K562 (cell line): ENCODE measurements around the gene GPR107. TPM values are rescaled to one million over a fixed set of nuclear protein-coding genes. Genes with fewer than 3 reads are reported as not detected.

Source experiments
- HOXB6 ChIP-seq: fragments of 250-450 bp; sonication (Bioruptor Pico); IDR thresholded peaks from 2 replicates; pipeline ENCODE4 v1.5.1; 2022; ENCODE audit warnings: mild to moderate bottlenecking, borderline replicate concordance
- JUNB ChIP-seq: fragments of 450-650 bp; formaldehyde crosslinking; conservative IDR thresholded peaks from 2 replicates; pipeline ENCODE4 v1.4.0; 2020; ENCODE audit warnings: mild to moderate bottlenecking
- RFX5 ChIP-seq: IDR thresholded peaks from 2 replicates; pipeline ENCODE4 v1.6.1; 2011; ENCODE audit warnings: low read depth, mild to moderate bottlenecking, improper control_type of control experiment, low read length
- SMARCA4 ChIP-seq: fragments of 450-650 bp; IDR thresholded peaks from 2 replicates; pipeline ENCODE4 v1.6.1; 2016
- SMARCC2 ChIP-seq: fragments of 450-650 bp; IDR thresholded peaks from 2 replicates; pipeline ENCODE4 v1.6.1; 2017; ENCODE audit warnings: antibody characterized with exemption, moderate library complexity, mild to moderate bottlenecking, low read depth
- ZNF197 ChIP-seq: fragments of 200-800 bp; sonication (Bioruptor generic); IDR thresholded peaks from 2 replicates; pipeline ENCODE4 v1.6.1; 2016; ENCODE audit warnings: low read depth, missing genetic modification characterization, missing compliant biosample characterization
- ZNF696 ChIP-seq: fragments of 250-450 bp; sonication (Bioruptor Pico); conservative IDR thresholded peaks from 2 replicates; pipeline ENCODE4 v1.4.0; 2020; ENCODE audit warnings: mild to moderate bottlenecking, moderate library complexity
- polyA plus RNA-seq, 8 experiments: library from polyadenylated mRNA; depleted of rRNA in 4 of 8; stranded (reverse) in 5 of 8; unstranded in 3 of 8; fragments of >200 nt; fragmentation: Nextera tagmentation in 2 of 8; fragmentation: Illumina TruSeq in 1 of 8; extraction: Ambion mirVana in 2 of 8; extraction: Trizol in 1 of 8; gene quantifications; 2 replicates each; pipeline versions ENCODE4 v1.2.1 to v1.2.3, GENCODE V29; 2011 to 2014; ENCODE audit warnings: inconsistent platforms in 1 of 8, missing spikeins in 1 of 8
- total RNA-seq, 7 experiments: library from RNA; depleted of rRNA in 6 of 7; stranded (reverse); fragments of >200 nt in 6 of 7; fragmentation: Illumina TruSeq in 2 of 7; extraction: Trizol in 2 of 7; gene quantifications; 2 replicates each; pipeline versions ENCODE4 v1.2.1 to v1.2.3, GENCODE V29; 2011 to 2021; ENCODE audit warnings: low replicate concordance in 1 of 7
- TF ChIP-seq, protein P1 (sequence below), 2 experiments: fragments of 450-650 bp in 1 of 2; sonication (generic) in 1 of 2; formaldehyde crosslinking in 1 of 2; IDR thresholded peaks; 2 replicates each; pipeline versions ENCODE4 v1.7.1 to v1.9.0; 2016 to 2022; ENCODE audit warnings: inconsistent platforms in 1 of 2, mild to moderate bottlenecking in 1 of 2, missing genetic modification reagents in 1 of 2
- TF ChIP-seq, protein P2 (sequence below): fragments of 250-450 bp; sonication (Bioruptor Pico); IDR thresholded peaks from 2 replicates; pipeline ENCODE4 v1.5.0; 2021; ENCODE audit warnings: mild to moderate bottlenecking, borderline replicate concordance

Gene GPR107
- total and polyA plus RNA-seq, 9 of the 15 experiments (the other 6 are each of a cell fraction or from before 2014, with no cell fraction given) = 3.2 to 34.6 (median 14.4) TPM

DNA sequence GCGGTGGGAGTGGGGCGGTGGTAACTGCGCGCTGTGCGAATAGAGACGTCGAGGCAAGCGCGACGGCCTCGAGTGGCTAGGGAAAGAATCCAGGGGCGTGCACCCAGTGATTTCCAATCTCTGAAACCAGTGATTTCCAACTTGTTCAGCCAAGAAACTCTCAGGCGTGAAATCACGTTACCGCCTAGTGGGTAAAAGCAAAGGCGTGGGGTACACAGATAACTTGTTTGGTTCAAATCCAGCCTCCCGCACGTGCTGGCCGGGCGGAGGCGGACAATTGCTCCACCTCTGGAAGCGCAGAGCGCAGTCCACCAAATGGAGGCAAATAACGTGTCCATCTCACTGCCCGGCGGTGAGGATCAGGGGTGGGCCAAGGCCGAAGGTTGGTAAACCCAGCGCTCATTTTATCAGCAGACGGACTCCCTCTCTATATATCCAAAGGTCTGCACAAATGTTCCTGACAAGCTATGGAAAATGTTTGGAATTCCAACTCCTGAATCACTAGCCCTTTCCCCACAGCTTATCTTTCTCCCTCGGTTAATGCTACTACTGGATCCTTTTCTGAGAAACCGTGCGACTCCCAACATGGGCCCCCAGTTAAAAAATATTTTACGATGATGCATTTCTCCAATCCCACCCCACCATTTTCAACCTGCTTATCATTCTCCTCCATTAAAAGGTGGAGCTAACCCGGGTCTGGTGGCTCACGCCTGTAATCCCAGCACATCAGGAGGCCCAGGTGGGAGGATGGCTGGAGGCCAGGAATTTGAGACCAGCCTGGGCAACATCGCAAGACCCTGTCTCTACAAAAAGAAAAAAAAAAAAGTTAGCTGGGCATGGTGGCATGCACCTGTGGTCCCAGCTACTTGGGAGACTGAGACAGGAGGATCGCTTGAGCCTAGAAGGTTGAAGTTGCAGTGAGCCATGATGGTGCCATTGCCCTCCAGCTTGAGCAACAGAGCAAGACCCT is 9.8 kb upstream of the GPR107 start (continued):
- TF ChIP-seq, protein P1, sequence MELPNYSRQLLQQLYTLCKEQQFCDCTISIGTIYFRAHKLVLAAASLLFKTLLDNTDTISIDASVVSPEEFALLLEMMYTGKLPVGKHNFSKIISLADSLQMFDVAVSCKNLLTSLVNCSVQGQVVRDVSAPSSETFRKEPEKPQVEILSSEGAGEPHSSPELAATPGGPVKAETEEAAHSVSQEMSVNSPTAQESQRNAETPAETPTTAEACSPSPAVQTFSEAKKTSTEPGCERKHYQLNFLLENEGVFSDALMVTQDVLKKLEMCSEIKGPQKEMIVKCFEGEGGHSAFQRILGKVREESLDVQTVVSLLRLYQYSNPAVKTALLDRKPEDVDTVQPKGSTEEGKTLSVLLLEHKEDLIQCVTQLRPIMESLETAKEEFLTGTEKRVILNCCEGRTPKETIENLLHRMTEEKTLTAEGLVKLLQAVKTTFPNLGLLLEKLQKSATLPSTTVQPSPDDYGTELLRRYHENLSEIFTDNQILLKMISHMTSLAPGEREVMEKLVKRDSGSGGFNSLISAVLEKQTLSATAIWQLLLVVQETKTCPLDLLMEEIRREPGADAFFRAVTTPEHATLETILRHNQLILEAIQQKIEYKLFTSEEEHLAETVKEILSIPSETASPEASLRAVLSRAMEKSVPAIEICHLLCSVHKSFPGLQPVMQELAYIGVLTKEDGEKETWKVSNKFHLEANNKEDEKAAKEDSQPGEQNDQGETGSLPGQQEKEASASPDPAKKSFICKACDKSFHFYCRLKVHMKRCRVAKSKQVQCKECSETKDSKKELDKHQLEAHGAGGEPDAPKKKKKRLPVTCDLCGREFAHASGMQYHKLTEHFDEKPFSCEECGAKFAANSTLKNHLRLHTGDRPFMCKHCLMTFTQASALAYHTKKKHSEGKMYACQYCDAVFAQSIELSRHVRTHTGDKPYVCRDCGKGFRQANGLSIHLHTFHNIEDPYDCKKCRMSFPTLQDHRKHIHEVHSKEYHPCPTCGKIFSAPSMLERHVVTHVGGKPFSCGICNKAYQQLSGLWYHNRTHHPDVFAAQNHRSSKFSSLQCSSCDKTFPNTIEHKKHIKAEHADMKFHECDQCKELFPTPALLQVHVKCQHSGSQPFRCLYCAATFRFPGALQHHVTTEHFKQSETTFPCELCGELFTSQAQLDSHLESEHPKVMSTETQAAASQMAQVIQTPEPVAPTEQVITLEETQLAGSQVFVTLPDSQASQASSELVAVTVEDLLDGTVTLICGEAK (IDR thresholded peaks at IDR 0.05) = no peak
- TF ChIP-seq, protein P1 (CRISPR knock-in tag; IDR thresholded peaks at IDR 0.05) = no peak
- TF ChIP-seq SMARCC2 (no peak), ZNF696 (CRISPR knock-in tag) (no peak), RFX5 (no peak), JUNB (CRISPR knock-in tag) (no peak), SMARCA4 (no peak), ZNF197 (CRISPR knock-in tag) (no peak), HOXB6 (CRISPR knock-in tag) (no peak)
- TF ChIP-seq, protein P2, sequence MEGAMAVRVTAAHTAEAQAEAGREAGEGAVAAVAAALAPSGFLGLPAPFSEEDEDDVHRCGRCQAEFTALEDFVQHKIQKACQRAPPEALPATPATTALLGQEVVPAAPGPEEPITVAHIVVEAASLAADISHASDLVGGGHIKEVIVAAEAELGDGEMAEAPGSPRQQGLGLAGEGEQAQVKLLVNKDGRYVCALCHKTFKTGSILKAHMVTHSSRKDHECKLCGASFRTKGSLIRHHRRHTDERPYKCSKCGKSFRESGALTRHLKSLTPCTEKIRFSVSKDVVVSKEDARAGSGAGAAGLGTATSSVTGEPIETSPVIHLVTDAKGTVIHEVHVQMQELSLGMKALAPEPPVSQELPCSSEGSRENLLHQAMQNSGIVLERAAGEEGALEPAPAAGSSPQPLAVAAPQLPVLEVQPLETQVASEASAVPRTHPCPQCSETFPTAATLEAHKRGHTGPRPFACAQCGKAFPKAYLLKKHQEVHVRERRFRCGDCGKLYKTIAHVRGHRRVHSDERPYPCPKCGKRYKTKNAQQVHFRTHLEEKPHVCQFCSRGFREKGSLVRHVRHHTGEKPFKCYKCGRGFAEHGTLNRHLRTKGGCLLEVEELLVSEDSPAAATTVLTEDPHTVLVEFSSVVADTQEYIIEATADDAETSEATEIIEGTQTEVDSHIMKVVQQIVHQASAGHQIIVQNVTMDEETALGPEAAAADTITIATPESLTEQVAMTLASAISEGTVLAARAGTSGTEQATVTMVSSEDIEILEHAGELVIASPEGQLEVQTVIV = no peak
